GM12878 (cell line): Measurements from ENCODE around the gene BCL2L14. TPM values are rescaled to one million over a fixed set of nuclear protein-coding genes. Genes with fewer than 3 reads are reported as not detected.

Experiments
- ATAC-seq: fragments of 200-7000 bp; cut with Tn5 transposase; 3 replicates; pipeline ENCODE4 v1.9.1; 2020; ENCODE audit warnings: mild to moderate bottlenecking, moderate library complexity
- BruUV-seq: library from RNA; stranded (reverse); fragments of 400-500 nt; replicated peaks from 2 replicates; lab custom pipeline; 2021; lab: Mats Ljungman, UMichigan
- CTCF ChIA-PET: fragments of 300-600 bp; sonication (Branson Sonifier 250); formaldehyde crosslinking; extraction: SDS; loops from one replicate; lab custom pipeline; 2021; ENCODE audit warnings: inconsistent platforms; lab: Yijun Ruan, JAX
- POLR2A ChIA-PET: fragments of 350-600 bp; formaldehyde crosslinking; extraction: SDS; loops from one replicate; lab custom pipeline; 2021; ENCODE audit warnings: inconsistent platforms; lab: Charles Lee
- RAD21 ChIA-PET: fragments of 300-600 bp; sonication (Branson Sonifier 250); formaldehyde crosslinking; loops from one replicate; lab custom pipeline; 2023; ENCODE audit warnings: antibody characterized with exemption; ENCODE audit not compliant: unreplicated experiment; lab: Charles Lee
- SMC1A ChIA-PET: fragments of 300-600 bp; sonication (Branson Sonifier 250); formaldehyde crosslinking; loops from one replicate; lab custom pipeline; 2023; ENCODE audit not compliant: unreplicated experiment, uncharacterized antibody; lab: Charles Lee
- DNase-seq: peaks from one replicate; pipeline ENCODE4 v3.0.0-alpha.2; 2011; ENCODE audit warnings: low read depth, low spot score
- FAIRE-seq: peaks from 3 replicates; lab custom pipeline; 2011; peaks lifted over from hg19 to GRCh38; lab: Jason Lieb, UNC
- H2AFZ ChIP-seq: 2 replicates; pipeline ENCODE4 v1.6.0; 2011; ENCODE audit warnings: low read depth, low read length, control low read depth; ENCODE audit not compliant: control insufficient read depth
- H3K27ac ChIP-seq: 2 replicates; pipeline ENCODE4 v1.5.1; 2011; ENCODE audit warnings: control low read depth; ENCODE audit not compliant: control insufficient read depth, insufficient read depth
- H3K27me3 ChIP-seq, 2 experiments: replicated peaks in 1 of 2; 2 replicates each; pipeline versions ENCODE4 v1.6.0 to v1.6.1; 2011; ENCODE audit warnings: low read length in 1 of 2; ENCODE audit not compliant: control insufficient read depth in 2 of 2, insufficient read depth in 2 of 2
- H3K36me3 ChIP-seq, 2 experiments: 2 replicates each; pipeline ENCODE4 v1.5.1; 2011; ENCODE audit warnings: low read length in 1 of 2; ENCODE audit not compliant: control insufficient read depth in 2 of 2, insufficient read depth in 2 of 2
- H3K4me1 ChIP-seq: 2 replicates; pipeline ENCODE4 v1.6.1; 2011; ENCODE audit warnings: mild to moderate bottlenecking, low read length, moderate library complexity, mixed read lengths; ENCODE audit not compliant: control insufficient read depth, insufficient read depth
- H3K4me2 ChIP-seq: 2 replicates; pipeline ENCODE4 v1.6.0; 2011; ENCODE audit warnings: control low read depth; ENCODE audit not compliant: control insufficient read depth, insufficient read depth
- H3K4me3 ChIP-seq: fragments of 200-600 bp; sonication (generic); 2 replicates; pipeline ENCODE4 v1.5.1; 2016
- H3K79me2 ChIP-seq: 2 replicates; pipeline ENCODE4 v1.6.0; 2011; ENCODE audit warnings: low read length; ENCODE audit not compliant: control insufficient read depth, insufficient read depth
- H3K9ac ChIP-seq: 2 replicates; pipeline ENCODE4 v1.8.0; 2011; ENCODE audit warnings: low read length, control low read depth, mixed read lengths; ENCODE audit not compliant: control insufficient read depth, insufficient read depth
- H3K9me3 ChIP-seq: replicated peaks from 3 replicates; pipeline ENCODE4 v1.5.1; 2011; ENCODE audit warnings: mild to moderate bottlenecking, low read length; ENCODE audit not compliant: control insufficient read depth, insufficient read depth
- H4K20me1 ChIP-seq: 2 replicates; pipeline ENCODE4 v1.6.0; 2011; ENCODE audit not compliant: control insufficient read depth, insufficient read depth
- BCL11A ChIP-seq: IDR thresholded peaks from 2 replicates; pipeline ENCODE4 v1.6.1; 2011; ENCODE audit warnings: low read depth, low read length
- FOXK2 ChIP-seq: fragments of 450-650 bp; IDR thresholded peaks from 2 replicates; pipeline ENCODE4 v1.6.1; 2017; ENCODE audit warnings: mild to moderate bottlenecking, moderate library complexity
- HDGF ChIP-seq: fragments of 450-650 bp; IDR thresholded peaks from 2 replicates; pipeline ENCODE4 v1.6.1; 2016; ENCODE audit warnings: antibody characterized with exemption
- IKZF2 ChIP-seq, 2 experiments: fragments of 450-650 bp; IDR thresholded peaks; 2 replicates each; pipeline ENCODE4 v1.6.1; 2017; ENCODE audit warnings: mild to moderate bottlenecking in 2 of 2, moderate library complexity in 2 of 2
- MTA2 ChIP-seq: fragments of 450-650 bp; IDR thresholded peaks from 2 replicates; pipeline ENCODE4 v1.6.1; 2016; ENCODE audit warnings: low read depth, mild to moderate bottlenecking, moderate library complexity
- PKNOX1 ChIP-seq: fragments of 450-650 bp; IDR thresholded peaks from 2 replicates; pipeline ENCODE4 v1.6.1; 2016; ENCODE audit warnings: mild to moderate bottlenecking
- RUNX3 ChIP-seq: IDR thresholded peaks from 2 replicates; pipeline ENCODE4 v1.6.1; 2012; ENCODE audit warnings: low read length, inconsistent platforms
- SPI1 ChIP-seq: IDR thresholded peaks from 2 replicates; pipeline ENCODE4 v1.6.1; 2011; ENCODE audit warnings: low read depth, mild to moderate bottlenecking, low read length, moderate library complexity, borderline replicate concordance; ENCODE audit not compliant: insufficient read depth
- SREBF2 ChIP-seq: IDR thresholded peaks from 2 replicates; pipeline ENCODE4 v1.6.1; 2012; ENCODE audit warnings: mild to moderate bottlenecking, low read length
- WGBS: methylation state at CpG from one replicate; pipeline ENCODE4 v1.1.6; 2016; ENCODE audit warnings: low lambda C conversion rate; ENCODE audit not compliant: insufficient replicate concordance, insufficient coverage; ENCODE audit errors: missing lambda C conversion rate; 5-methylcytosine and 5-hydroxymethylcytosine counted together
- in situ Hi-C: fragments of 300-500 bp; cut with MboI; formaldehyde crosslinking; loops from 9 replicates; pipeline ENCODE4 v1.14.3; 2018; ENCODE audit warnings: mixed read lengths
- intact Hi-C: fragments of 100-400 bp; cut with micrococcal nuclease; formaldehyde crosslinking; loops from one replicate; pipeline ENCODE4 v1.14.2; 2022; ENCODE audit not compliant: unreplicated experiment
- polyA plus RNA-seq, 11 experiments: library from polyadenylated mRNA; depleted of rRNA in 4 of 11; unstranded in 6 of 11; stranded (reverse) in 5 of 11; fragments of >200 nt; fragmentation: Nextera tagmentation in 4 of 11; fragmentation: Illumina TruSeq in 1 of 11; extraction: Ambion mirVana in 4 of 11; extraction: Trizol in 1 of 11; gene quantifications; 1 replicate in 1 of 11; 2 replicates in 10 of 11; pipeline versions ENCODE4 v1.2.1 to v1.2.3, GENCODE V29; 2011 to 2016; ENCODE audit warnings: inconsistent platforms in 2 of 11, missing spikeins in 2 of 11, low read depth in 1 of 11
- total RNA-seq, 4 experiments: library from RNA; depleted of rRNA in 3 of 4; stranded (reverse); fragments of >200 nt in 3 of 4; fragmentation: Illumina TruSeq in 1 of 4; extraction: Trizol in 1 of 4; gene quantifications; 2 replicates each; pipeline versions ENCODE4 v1.2.1 to v1.2.3, GENCODE V29; 2013 to 2021

BCL2L14 gene
- total and polyA plus RNA-seq, 10 of the 15 experiments (the other 5 are each of a cell fraction or from before 2014, with no cell fraction given) = 0.59 to 2.5 (median 0.90) TPM

- Histone ChIP-seq H3K9ac (no peak overlapping the region), H3K4me2 (no peak overlapping the region), H3K9me3 (no peaks in the 10 kb centered on the region), H3K79me2 (no peaks in the 10 kb centered on the region), H3K4me3 (no peak overlapping the region), H4K20me1 (no peaks in the 10 kb centered on the region), H2AFZ (no peak overlapping the region), H3K27me3 (no peaks in the 10 kb centered on the region), H3K4me1 (no peaks in the 10 kb centered on the region), H3K36me3 (peaks cover 0 to 4% of the 10 kb centered on the region in 2 experiments; a peak in 2 of 4 replicates), H3K27ac (no peak overlapping the region)
- in situ Hi-C loops (no loop called here), intact Hi-C loops (no loop called here)
- no peak for FAIRE-seq
- ChIA-PET POLR2A (no interaction called here), SMC1A (interaction anchor here (1.3 kb wide), 1 partner anchor 8 kb away, joined by 3 read pairs; no protein-coding TSS in a partner anchor), CTCF (interaction anchor here (0.6 to 1.4 kb wide), 4 partner anchors 11 to 199 kb away, joined by 3 to 4 read pairs (median 3); no protein-coding TSS in a partner anchor), RAD21 (interaction anchor here (0.6 to 1.0 kb wide), 2 partner anchors 20 to 199 kb away, joined by 3 read pairs; no protein-coding TSS in a partner anchor)
- 1% methylated on average over 4 of the region's 4 CpGs for WGBS
- TF ChIP-seq SREBF2 (no peak), MTA2 (peak; percentile 86), IKZF2 (IDR thresholded peaks at IDR 0.05) (peak in 1 of 2 experiments; percentile 22; a peak in 1 of 4 replicates), SPI1 (peak; percentile 70; the same call in 1 of the 2 replicates), HDGF (no peak), BCL11A (peak; percentile 69; the same call in 1 of the 2 replicates), PKNOX1 (peak; percentile 11; the same call in 1 of the 2 replicates), RUNX3 (peak; percentile 39; the same call in 1 of the 2 replicates), FOXK2 (no peak)
- DNase-seq = no peak
- ATAC-seq = no peak
- BruUV-seq = no TSS peak
These were observed 57.9 kb downstream of the BCL2L14 start for GRCh38 chr12:12128670-12129069.
